Measurements from ENCODE around the gene ARMS2.
A peak's percentile ranks its signal among the peaks of the same experiment; 100 is the strongest.

Gene ARMS2

GRCh38 chr10:122474131-122474818 lies 19.8 kb downstream of the ARMS2 start:
- DNase-seq, result no peak

- DNase-seq, result peak; percentile 82
Observed at GRCh38 chr10:122475100-122475499, 20.6 kb downstream of the ARMS2 start.

GRCh38 chr10:122475591-122476332 lies 21.3 kb downstream of the ARMS2 start:
- DNase-seq, result no peak

- no peak for DNase-seq
Observed at GRCh38 chr10:122476333-122476695, 21.9 kb downstream of the ARMS2 start.

GRCh38 chr10:122477436-122477835 lies 23.0 kb downstream of the ARMS2 start:
- no peak for DNase-seq

GRCh38 chr10:122478971-122479370 lies 24.5 kb downstream of the ARMS2 start:
- no peak for DNase-seq

GRCh38 chr10:122480146-122480833 lies 25.8 kb downstream of the ARMS2 start:
- DNase-seq, result no peak

- peak; percentile 3 for DNase-seq
Observed at GRCh38 chr10:122481296-122482056, 27.0 kb downstream of the ARMS2 start.

GRCh38 chr10:122484276-122485060 lies 30.0 kb downstream of the ARMS2 start:
- DNase-seq, result no peak

- DNase-seq, result no peak
Observed at GRCh38 chr10:122485670-122486069, 31.2 kb downstream of the ARMS2 start.

GRCh38 chr10:122486406-122487080 lies 32.1 kb downstream of the ARMS2 start:
- DNase-seq, result no peak

- DNase-seq, result no peak
Observed at GRCh38 chr10:122487174-122487765, 32.8 kb downstream of the ARMS2 start.

GRCh38 chr10:122490268-122490667 lies 35.8 kb downstream of the ARMS2 start:
- DNase-seq, result no peak

GRCh38 chr10:122490786-122491680 lies 36.6 kb downstream of the ARMS2 start:
- no peak for DNase-seq

- no peak for DNase-seq
Observed at GRCh38 chr10:122492006-122492405, 37.6 kb downstream of the ARMS2 start.

GRCh38 chr10:122492999-122493481 lies 38.6 kb downstream of the ARMS2 start:
- DNase-seq, result peak; percentile 71

GRCh38 chr10:122493761-122494160 lies 39.3 kb downstream of the ARMS2 start:
- DNase-seq, result no peak

GRCh38 chr10:122494173-122494820 lies 39.8 kb downstream of the ARMS2 start:
- DNase-seq, result no peak

GRCh38 chr10:122494833-122495232 lies 40.4 kb downstream of the ARMS2 start:
- no peak for DNase-seq
